GM18520 (cell line): ENCODE data around the gene PROSER3.

Experiments used
- ATAC-seq: cut with Tn5 transposase; IDR thresholded peaks from one replicate; pipeline ENCODE4 v1.9.1; 2021; ENCODE audit not compliant: unreplicated experiment

PROSER3 gene

GRCh38 chr19:35816846-35817245 is 58.9 kb downstream of the PROSER3 start:
- no peak for ATAC-seq

- ATAC-seq: no peak
Observed at GRCh38 chr19:35818445-35818844, 60.5 kb downstream of the PROSER3 start.
